GM04503 (cell line): ENCODE results near the gene FGF18.
"Not testable (repeated sequence)": the region's sequence is repeated elsewhere in the genome, so short reads cannot be mapped to it uniquely, and the experiment has no call there.

ENCODE experiments used
- DNase-seq: peaks from one replicate; pipeline ENCODE4 v3.0.0-alpha.2; 2012; ENCODE audit warnings: low read depth

FGF18 gene

GRCh38 chr5:171418982-171419687 is at the start of gene FGF18:
FGF18 (plus strand) TSS chr5:171419647; CDS start chr5:171420200, 553 bp downstream.
- no peak for DNase-seq

GRCh38 chr5:171369898-171370297 is 49.5 kb upstream of the FGF18 start:
- no peak for DNase-seq

- not testable (repeated sequence) for DNase-seq
Observed at GRCh38 chr5:171370881-171371280, 48.6 kb upstream of the FGF18 start.

- DNase-seq = no peak
Observed at GRCh38 chr5:171371326-171371725, 48.1 kb upstream of the FGF18 start.

- DNase-seq = no peak
Observed at GRCh38 chr5:171379961-171380360, 39.5 kb upstream of the FGF18 start.

- DNase-seq = not testable (repeated sequence)
Observed at GRCh38 chr5:171384416-171384815, 35.0 kb upstream of the FGF18 start.

GRCh38 chr5:171384999-171385398 is 34.4 kb upstream of the FGF18 start:
- DNase-seq = not testable (repeated sequence)

- DNase-seq = no peak
Observed at GRCh38 chr5:171386006-171386671, 33.3 kb upstream of the FGF18 start.

- no peak for DNase-seq
Observed at GRCh38 chr5:171386861-171387344, 32.5 kb upstream of the FGF18 start.

GRCh38 chr5:171387345-171387969 is 32.0 kb upstream of the FGF18 start, which contains the start of gene NPM1:
NPM1 (plus strand) TSS chr5:171387849; CDS start chr5:171387949, 100 bp downstream.
- DNase-seq = peak; percentile 77

- no peak for DNase-seq
Observed at GRCh38 chr5:171387970-171388815, 31.3 kb upstream of the FGF18 start.

GRCh38 chr5:171388816-171389168 is 30.7 kb upstream of the FGF18 start:
- no peak for DNase-seq

GRCh38 chr5:171390883-171391677 is 28.4 kb upstream of the FGF18 start:
- no peak for DNase-seq

GRCh38 chr5:171391996-171392577 is 27.4 kb upstream of the FGF18 start:
- DNase-seq = no peak

GRCh38 chr5:171392585-171393159 is 26.8 kb upstream of the FGF18 start:
- DNase-seq = no peak

GRCh38 chr5:171395042-171395441 is 24.4 kb upstream of the FGF18 start:
- DNase-seq = no peak

GRCh38 chr5:171396583-171396982 is 22.9 kb upstream of the FGF18 start:
- DNase-seq = not testable (repeated sequence)

- no peak for DNase-seq
Observed at GRCh38 chr5:171397190-171397589, 22.3 kb upstream of the FGF18 start.

GRCh38 chr5:171397599-171397998 is 21.8 kb upstream of the FGF18 start:
- no peak for DNase-seq

- DNase-seq = not testable (repeated sequence)
Observed at GRCh38 chr5:171398660-171399059, 20.8 kb upstream of the FGF18 start.
